ENCODE results near the gene ZNF319.

The ZNF319 gene

GRCh38 chr16:57956924-57957672 is 43.4 kb downstream of the ZNF319 start:
- TF ChIP-seq CTCF (IDR thresholded peaks at IDR 0.05; ENCODE audit: extremely low read depth, missing control alignments): no peak
- no peak for DNase-seq (ENCODE audit: low spot score)

GRCh38 chr16:57956270-57956808 is 44.1 kb downstream of the ZNF319 start:
- TF ChIP-seq CTCF (IDR thresholded peaks at IDR 0.05; ENCODE audit: extremely low read depth, missing control alignments): no peak
- DNase-seq (ENCODE audit: low spot score): no peak

GRCh38 chr16:57955572-57956188 is 44.8 kb downstream of the ZNF319 start:
- no peak for DNase-seq (ENCODE audit: low spot score)
- no peak for TF ChIP-seq CTCF (IDR thresholded peaks at IDR 0.05; ENCODE audit: extremely low read depth, missing control alignments)

GRCh38 chr16:57953857-57954256 is 46.6 kb downstream of the ZNF319 start:
- TF ChIP-seq CTCF (IDR thresholded peaks at IDR 0.05; ENCODE audit: extremely low read depth, missing control alignments): no peak
- DNase-seq (ENCODE audit: low spot score): no peak

GRCh38 chr16:57952909-57953308 is 47.6 kb downstream of the ZNF319 start:
- no peak for DNase-seq (ENCODE audit: low spot score)
- no peak for TF ChIP-seq CTCF (IDR thresholded peaks at IDR 0.05; ENCODE audit: extremely low read depth, missing control alignments)

GRCh38 chr16:57951204-57951960 is 49.1 kb downstream of the ZNF319 start:
- no peak for DNase-seq (ENCODE audit: low spot score)
- no peak for TF ChIP-seq CTCF (IDR thresholded peaks at IDR 0.05; ENCODE audit: extremely low read depth, missing control alignments)

GRCh38 chr16:57950382-57950781 is 50.1 kb downstream of the ZNF319 start:
- DNase-seq (ENCODE audit: low spot score): no peak
- no peak for TF ChIP-seq CTCF (IDR thresholded peaks at IDR 0.05; ENCODE audit: extremely low read depth, missing control alignments)
